Ishikawa (cell line): ENCODE results near the gene IDH1.
A peak's percentile ranks its signal among the peaks of the same experiment; 100 is the strongest.

Source experiments
- CEBPB ChIP-seq: IDR thresholded peaks from 2 replicates; pipeline ENCODE4 v1.6.1; 2012
- CREB1 ChIP-seq: IDR thresholded peaks from 2 replicates; pipeline ENCODE4 v1.6.1; 2012; ENCODE audit warnings: low read depth
- EGR1 ChIP-seq: IDR thresholded peaks from 2 replicates; pipeline ENCODE4 v1.6.1; 2012
- EP300 ChIP-seq: IDR thresholded peaks from 2 replicates; pipeline ENCODE4 v1.6.1; 2012; ENCODE audit warnings: borderline replicate concordance
- FOXM1 ChIP-seq: IDR thresholded peaks from 2 replicates; pipeline ENCODE4 v1.6.1; 2012; ENCODE audit warnings: low read depth, borderline replicate concordance
- NFIC ChIP-seq: IDR thresholded peaks from 2 replicates; pipeline ENCODE4 v1.6.1; 2012
- RAD21 ChIP-seq: IDR thresholded peaks from 2 replicates; pipeline ENCODE4 v1.6.1; 2012; ENCODE audit warnings: low read depth
- TAF1 ChIP-seq: IDR thresholded peaks from 2 replicates; pipeline ENCODE4 v1.6.1; 2012; ENCODE audit warnings: low read depth, mild to moderate bottlenecking
- TCF12 ChIP-seq: IDR thresholded peaks from 2 replicates; pipeline ENCODE4 v1.6.1; 2012; ENCODE audit warnings: low read depth
- TEAD4 ChIP-seq: IDR thresholded peaks from 2 replicates; pipeline ENCODE4 v1.6.1; 2012
- YY1 ChIP-seq: IDR thresholded peaks from 2 replicates; pipeline ENCODE4 v1.6.1; 2012; ENCODE audit warnings: low read depth
- ZBTB7A ChIP-seq: IDR thresholded peaks from 2 replicates; pipeline ENCODE4 v1.6.1; 2012; ENCODE audit warnings: low read depth
- TF ChIP-seq, protein P1 (sequence below): IDR thresholded peaks from 2 replicates; pipeline ENCODE4 v1.6.1; 2012
- TF ChIP-seq, protein P2 (sequence below): IDR thresholded peaks from 2 replicates; pipeline ENCODE4 v1.6.1; 2012
- TF ChIP-seq, protein P3 (sequence below): IDR thresholded peaks from 2 replicates; pipeline ENCODE4 v1.6.1; 2012; ENCODE audit warnings: low read depth, mild to moderate bottlenecking

Gene IDH1

DNA sequence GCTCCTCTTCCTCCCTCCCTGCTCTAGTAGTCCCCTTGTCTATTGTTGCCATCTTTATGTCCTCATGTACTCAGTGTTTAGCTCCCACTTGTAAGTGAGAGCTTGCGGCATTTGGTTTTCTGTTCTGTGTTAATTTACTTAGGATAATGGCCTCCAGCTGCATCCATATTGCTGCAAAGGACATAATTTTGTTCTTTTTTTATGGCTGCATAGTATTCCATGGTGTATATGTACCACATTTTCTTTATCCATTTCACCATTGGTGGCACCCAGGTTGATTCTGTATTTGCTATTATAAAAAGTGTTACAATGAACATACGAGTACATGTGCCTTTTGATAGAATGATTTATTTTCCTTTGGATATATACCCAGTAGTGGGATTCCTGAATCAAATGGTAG lies 23.7 kb upstream of the IDH1 start:
- TF ChIP-seq EGR1, result no peak
- no peak for TF ChIP-seq YY1
- no peak for TF ChIP-seq TAF1
- TF ChIP-seq CREB1, result no peak
- TF ChIP-seq, protein P1, sequence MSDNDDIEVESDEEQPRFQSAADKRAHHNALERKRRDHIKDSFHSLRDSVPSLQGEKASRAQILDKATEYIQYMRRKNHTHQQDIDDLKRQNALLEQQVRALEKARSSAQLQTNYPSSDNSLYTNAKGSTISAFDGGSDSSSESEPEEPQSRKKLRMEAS, result no peak
- no peak for TF ChIP-seq CEBPB
- TF ChIP-seq NFIC, result no peak
- TF ChIP-seq FOXM1, result no peak
- no peak for TF ChIP-seq ZBTB7A
- TF ChIP-seq, protein P2, sequence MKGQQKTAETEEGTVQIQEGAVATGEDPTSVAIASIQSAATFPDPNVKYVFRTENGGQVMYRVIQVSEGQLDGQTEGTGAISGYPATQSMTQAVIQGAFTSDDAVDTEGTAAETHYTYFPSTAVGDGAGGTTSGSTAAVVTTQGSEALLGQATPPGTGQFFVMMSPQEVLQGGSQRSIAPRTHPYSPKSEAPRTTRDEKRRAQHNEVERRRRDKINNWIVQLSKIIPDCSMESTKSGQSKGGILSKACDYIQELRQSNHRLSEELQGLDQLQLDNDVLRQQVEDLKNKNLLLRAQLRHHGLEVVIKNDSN, result no peak
- no peak for TF ChIP-seq RAD21
- TF ChIP-seq TEAD4, result no peak
- TF ChIP-seq EP300, result no peak
- TF ChIP-seq, protein P3, sequence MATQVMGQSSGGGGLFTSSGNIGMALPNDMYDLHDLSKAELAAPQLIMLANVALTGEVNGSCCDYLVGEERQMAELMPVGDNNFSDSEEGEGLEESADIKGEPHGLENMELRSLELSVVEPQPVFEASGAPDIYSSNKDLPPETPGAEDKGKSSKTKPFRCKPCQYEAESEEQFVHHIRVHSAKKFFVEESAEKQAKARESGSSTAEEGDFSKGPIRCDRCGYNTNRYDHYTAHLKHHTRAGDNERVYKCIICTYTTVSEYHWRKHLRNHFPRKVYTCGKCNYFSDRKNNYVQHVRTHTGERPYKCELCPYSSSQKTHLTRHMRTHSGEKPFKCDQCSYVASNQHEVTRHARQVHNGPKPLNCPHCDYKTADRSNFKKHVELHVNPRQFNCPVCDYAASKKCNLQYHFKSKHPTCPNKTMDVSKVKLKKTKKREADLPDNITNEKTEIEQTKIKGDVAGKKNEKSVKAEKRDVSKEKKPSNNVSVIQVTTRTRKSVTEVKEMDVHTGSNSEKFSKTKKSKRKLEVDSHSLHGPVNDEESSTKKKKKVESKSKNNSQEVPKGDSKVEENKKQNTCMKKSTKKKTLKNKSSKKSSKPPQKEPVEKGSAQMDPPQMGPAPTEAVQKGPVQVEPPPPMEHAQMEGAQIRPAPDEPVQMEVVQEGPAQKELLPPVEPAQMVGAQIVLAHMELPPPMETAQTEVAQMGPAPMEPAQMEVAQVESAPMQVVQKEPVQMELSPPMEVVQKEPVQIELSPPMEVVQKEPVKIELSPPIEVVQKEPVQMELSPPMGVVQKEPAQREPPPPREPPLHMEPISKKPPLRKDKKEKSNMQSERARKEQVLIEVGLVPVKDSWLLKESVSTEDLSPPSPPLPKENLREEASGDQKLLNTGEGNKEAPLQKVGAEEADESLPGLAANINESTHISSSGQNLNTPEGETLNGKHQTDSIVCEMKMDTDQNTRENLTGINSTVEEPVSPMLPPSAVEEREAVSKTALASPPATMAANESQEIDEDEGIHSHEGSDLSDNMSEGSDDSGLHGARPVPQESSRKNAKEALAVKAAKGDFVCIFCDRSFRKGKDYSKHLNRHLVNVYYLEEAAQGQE, result no peak
- no peak for TF ChIP-seq TCF12

DNA sequence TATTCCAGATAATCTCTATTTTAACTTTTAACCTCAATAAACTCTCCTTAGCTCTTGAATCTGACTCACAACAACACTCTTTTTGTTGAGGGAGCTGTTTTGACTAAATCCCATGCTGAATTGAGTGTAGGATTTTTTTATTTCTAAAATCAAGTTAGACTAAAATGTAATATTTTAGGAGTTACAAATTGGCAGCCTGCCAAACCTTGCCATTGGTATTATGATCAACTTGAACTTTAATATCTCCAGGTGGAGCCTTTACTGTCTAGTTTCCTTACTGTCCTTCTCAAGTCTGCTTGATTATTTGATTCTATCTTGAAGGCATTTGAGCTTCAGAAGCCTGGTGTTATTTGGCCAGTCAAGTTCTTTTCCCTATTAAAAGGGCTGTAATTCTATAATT lies 19.9 kb upstream of the IDH1 start:
- no peak for TF ChIP-seq TAF1
- peak; percentile 36; the same call in 1 of the 2 replicates for TF ChIP-seq NFIC

DNA sequence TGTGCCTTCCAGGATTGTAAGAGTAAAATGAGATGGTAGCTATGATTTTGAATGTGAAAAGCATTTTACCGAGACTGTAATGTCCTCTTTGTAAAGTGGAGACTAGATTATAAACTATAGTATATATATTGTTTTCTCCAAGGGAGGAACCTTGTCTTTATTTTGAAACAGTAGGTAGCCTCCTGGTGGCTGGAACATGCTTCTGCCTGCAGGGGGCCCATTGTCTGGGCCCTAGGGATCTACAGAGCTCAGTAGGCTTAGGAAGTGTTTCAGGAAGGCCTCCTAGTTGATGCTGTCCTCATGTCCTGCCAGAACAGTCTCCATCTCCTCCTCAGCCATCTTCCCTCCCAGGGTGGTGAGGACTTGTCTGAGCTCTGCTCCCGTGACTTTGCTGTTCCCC lies 14.2 kb upstream of the IDH1 start:
- TF ChIP-seq EP300, result no peak
- TF ChIP-seq, protein P3, result no peak
- TF ChIP-seq YY1, result no peak
- no peak for TF ChIP-seq TEAD4
- TF ChIP-seq NFIC, result no peak

DNA sequence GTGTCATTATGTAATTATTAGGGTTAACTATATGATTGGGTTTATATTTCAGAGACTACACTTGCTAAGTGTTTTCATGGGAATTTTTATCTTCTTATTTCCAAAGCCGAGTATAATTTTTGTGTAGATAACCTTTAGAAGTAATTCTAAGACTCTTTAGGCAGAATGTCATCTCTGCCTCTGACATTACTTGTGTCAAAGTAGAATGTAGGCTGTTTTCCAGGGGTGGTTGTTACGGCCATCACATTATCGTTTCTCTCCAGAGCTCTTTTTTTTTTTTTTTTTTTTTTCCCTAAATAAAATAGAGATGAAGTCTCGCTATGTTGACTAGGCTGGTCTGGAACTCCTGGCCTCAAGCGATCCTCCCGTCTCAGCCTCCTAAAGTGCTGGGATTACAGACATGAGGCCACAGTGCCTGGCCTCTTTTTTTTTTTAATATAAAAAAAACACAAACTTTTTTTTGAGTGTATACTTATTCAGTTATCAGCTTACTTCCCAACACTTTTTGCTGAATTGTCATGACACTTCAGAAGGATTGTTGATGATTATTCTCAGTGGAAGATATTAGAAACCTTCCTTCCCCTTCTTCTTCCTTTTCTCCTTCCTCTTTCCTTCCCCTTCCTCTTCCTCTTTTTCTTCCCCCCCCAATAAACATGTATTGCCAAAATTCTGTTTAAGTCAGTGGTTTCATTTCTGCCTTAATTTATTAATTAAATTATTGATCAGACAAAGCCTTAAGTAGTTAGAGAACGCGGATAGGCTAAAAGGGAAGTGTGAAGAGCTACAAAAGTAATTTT lies 13.5 kb upstream of the IDH1 start:
- TF ChIP-seq, protein P3, result no peak
- TF ChIP-seq EGR1 (no peak), TCF12 (no peak), CREB1 (no peak), TEAD4 (no peak), FOXM1 (no peak), TAF1 (no peak), ZBTB7A (no peak), CEBPB (no peak), EP300 (no peak), RAD21 (no peak), YY1 (no peak), NFIC (no peak)
- TF ChIP-seq, protein P2, result no peak
- TF ChIP-seq, protein P1, result no peak

DNA sequence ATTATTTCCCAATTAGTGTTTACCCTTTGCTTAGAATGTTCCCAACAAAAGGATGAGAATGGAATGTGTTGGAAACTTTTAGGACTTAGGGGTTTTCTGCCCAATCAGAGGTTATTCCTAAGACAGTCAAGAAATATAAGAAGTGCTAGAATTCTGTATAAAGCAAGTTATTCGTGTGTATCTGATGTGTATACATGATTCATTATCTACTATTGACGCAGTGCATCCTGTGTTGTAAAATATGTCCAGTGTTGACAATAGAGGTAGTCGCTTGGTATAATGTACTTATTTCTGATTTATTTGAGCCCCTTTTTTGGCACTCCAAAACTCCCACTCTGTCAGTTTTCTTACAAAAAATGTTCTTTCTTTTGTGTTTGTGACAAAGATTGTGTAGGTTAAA lies 12.1 kb upstream of the IDH1 start:
- TF ChIP-seq TCF12, result no peak
- no peak for TF ChIP-seq TEAD4
- TF ChIP-seq NFIC, result no peak
- TF ChIP-seq FOXM1, result no peak
- TF ChIP-seq, protein P3, result no peak
- no peak for TF ChIP-seq ZBTB7A
- no peak for TF ChIP-seq TAF1
- TF ChIP-seq, protein P1, result no peak
- TF ChIP-seq EP300, result no peak
- no peak for TF ChIP-seq CREB1
- no peak for TF ChIP-seq EGR1
- no peak for TF ChIP-seq YY1
